ENCODE data around the gene DYNLL2.

DNA sequence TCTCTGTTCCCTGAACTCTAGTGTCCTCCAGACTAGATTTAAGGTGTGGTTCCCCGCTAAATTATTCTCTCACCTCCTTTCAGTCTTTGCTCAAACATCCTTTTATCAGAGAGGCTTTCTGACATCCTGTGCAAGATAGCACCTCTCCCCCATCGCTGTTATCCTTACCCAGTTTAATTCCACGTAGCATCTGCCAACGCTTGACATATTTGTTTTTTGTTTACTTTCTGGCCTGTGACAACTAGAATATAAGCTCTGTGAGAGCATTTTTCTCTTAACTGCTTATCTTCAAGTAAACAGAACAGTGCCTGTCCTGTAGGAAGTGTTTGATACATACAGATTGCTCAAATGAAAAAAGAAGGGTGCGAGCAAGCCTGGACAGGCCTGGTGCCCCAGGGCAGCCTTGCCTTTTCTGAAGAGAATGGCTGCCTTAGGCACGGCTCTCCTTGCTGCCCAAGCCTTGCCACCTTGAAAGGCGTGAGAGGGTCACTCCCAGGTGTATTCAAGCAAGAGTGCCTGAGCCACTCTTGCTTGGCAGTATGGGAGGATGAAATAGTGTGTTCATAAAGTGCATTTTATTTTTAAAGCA, 9.7 kb downstream of the DYNLL2 start:
- TF ChIP-seq POLR2AphosphoS5 (IDR thresholded peaks at IDR 0.05; ENCODE audit: low read depth, low read length) (peak; percentile 9; the same call in 1 of the 2 replicates), FOXP2 (optimal IDR thresholded peaks at IDR 0.05; ENCODE audit: borderline replicate concordance, extremely low read depth, extremely low read length, insufficient read depth) (no peak), SIN3A (IDR thresholded peaks at IDR 0.05; ENCODE audit: borderline replicate concordance, insufficient read depth, low read length) (no peak)
- TF ChIP-seq, protein P1, sequence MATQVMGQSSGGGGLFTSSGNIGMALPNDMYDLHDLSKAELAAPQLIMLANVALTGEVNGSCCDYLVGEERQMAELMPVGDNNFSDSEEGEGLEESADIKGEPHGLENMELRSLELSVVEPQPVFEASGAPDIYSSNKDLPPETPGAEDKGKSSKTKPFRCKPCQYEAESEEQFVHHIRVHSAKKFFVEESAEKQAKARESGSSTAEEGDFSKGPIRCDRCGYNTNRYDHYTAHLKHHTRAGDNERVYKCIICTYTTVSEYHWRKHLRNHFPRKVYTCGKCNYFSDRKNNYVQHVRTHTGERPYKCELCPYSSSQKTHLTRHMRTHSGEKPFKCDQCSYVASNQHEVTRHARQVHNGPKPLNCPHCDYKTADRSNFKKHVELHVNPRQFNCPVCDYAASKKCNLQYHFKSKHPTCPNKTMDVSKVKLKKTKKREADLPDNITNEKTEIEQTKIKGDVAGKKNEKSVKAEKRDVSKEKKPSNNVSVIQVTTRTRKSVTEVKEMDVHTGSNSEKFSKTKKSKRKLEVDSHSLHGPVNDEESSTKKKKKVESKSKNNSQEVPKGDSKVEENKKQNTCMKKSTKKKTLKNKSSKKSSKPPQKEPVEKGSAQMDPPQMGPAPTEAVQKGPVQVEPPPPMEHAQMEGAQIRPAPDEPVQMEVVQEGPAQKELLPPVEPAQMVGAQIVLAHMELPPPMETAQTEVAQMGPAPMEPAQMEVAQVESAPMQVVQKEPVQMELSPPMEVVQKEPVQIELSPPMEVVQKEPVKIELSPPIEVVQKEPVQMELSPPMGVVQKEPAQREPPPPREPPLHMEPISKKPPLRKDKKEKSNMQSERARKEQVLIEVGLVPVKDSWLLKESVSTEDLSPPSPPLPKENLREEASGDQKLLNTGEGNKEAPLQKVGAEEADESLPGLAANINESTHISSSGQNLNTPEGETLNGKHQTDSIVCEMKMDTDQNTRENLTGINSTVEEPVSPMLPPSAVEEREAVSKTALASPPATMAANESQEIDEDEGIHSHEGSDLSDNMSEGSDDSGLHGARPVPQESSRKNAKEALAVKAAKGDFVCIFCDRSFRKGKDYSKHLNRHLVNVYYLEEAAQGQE (IDR thresholded peaks at IDR 0.05; ENCODE audit: insufficient read depth in 1 of 2, low read depth in 2 of 2, low read length in 2 of 2): no peak
